ENCODE results near the gene PRRT1B.

DNA sequence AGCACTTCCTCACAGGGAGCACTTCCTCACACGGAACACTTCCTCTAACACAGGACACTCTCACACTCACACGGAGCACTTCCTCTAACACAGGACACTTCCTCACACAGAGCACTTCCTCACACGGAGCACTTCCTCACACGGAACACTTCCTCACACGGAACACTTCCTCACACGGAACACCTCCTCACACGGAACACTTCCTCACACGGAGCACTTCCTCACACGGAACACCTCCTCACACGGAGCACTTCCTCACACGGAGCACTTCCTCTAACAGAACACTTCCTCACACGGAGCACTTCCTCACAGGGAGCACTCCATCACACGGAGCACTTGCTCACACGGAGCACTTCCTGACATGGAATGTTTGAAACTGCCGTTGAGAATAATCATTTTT lies 29.2 kb upstream of the PRRT1B start:
- no peak for TF ChIP-seq POLR2AphosphoS5 (IDR thresholded peaks at IDR 0.05; ENCODE audit: low read depth, low read length)
- TF ChIP-seq SIN3A (IDR thresholded peaks at IDR 0.05; ENCODE audit: borderline replicate concordance, insufficient read depth, low read length): no peak
- TF ChIP-seq, protein P1, sequence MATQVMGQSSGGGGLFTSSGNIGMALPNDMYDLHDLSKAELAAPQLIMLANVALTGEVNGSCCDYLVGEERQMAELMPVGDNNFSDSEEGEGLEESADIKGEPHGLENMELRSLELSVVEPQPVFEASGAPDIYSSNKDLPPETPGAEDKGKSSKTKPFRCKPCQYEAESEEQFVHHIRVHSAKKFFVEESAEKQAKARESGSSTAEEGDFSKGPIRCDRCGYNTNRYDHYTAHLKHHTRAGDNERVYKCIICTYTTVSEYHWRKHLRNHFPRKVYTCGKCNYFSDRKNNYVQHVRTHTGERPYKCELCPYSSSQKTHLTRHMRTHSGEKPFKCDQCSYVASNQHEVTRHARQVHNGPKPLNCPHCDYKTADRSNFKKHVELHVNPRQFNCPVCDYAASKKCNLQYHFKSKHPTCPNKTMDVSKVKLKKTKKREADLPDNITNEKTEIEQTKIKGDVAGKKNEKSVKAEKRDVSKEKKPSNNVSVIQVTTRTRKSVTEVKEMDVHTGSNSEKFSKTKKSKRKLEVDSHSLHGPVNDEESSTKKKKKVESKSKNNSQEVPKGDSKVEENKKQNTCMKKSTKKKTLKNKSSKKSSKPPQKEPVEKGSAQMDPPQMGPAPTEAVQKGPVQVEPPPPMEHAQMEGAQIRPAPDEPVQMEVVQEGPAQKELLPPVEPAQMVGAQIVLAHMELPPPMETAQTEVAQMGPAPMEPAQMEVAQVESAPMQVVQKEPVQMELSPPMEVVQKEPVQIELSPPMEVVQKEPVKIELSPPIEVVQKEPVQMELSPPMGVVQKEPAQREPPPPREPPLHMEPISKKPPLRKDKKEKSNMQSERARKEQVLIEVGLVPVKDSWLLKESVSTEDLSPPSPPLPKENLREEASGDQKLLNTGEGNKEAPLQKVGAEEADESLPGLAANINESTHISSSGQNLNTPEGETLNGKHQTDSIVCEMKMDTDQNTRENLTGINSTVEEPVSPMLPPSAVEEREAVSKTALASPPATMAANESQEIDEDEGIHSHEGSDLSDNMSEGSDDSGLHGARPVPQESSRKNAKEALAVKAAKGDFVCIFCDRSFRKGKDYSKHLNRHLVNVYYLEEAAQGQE (IDR thresholded peaks at IDR 0.05; ENCODE audit: insufficient read depth in 1 of 2, low read depth in 2 of 2, low read length in 2 of 2): no peak
- TF ChIP-seq TAF1 (IDR thresholded peaks at IDR 0.05; ENCODE audit: borderline replicate concordance, insufficient read depth, low read length): no peak
